Left colon (tissue), 2 donors: ENCODE results near the gene ZEB2. TPM values are rescaled to one million over a fixed set of nuclear protein-coding genes. Genes with fewer than 3 reads are reported as not detected.
A peak's percentile ranks its signal among the peaks of the same experiment; 100 is the strongest.

Source experiments
- ATAC-seq: fragments of 200-7000 bp; cut with Tn5 transposase; one replicate; pipeline ENCODE4 v1.9.1; 2020; ENCODE audit warnings: mild to moderate bottlenecking, moderate library complexity
- DNase-seq, 2 donors: peaks; one replicate each; pipeline ENCODE4 v3.0.0-alpha.2; 2020
- intact Hi-C, 2 donors: fragments of 100-400 bp; cut with DNase I in 1 of 2; cut with micrococcal nuclease in 1 of 2; formaldehyde crosslinking; loops; one replicate each; pipeline versions ENCODE4 v1.11.2 to v1.14.0; 2022; cut with DNase I, micrococcal nuclease
- total RNA-seq, 2 donors: library from RNA; stranded (reverse); fragmentation: NEBNext Ultra II Directional; extraction: Animal tissue kit (Norgen Biotek cat#: 25700); gene quantifications; one replicate each; pipeline ENCODE4 v1.2.1, GENCODE V29; 2021
- donor health status: DM: no; HTN: no; CAD: no.
- donor health status: DM: yes; HTN: yes; CAD: no.

ZEB2 gene
- total RNA-seq, 2 donors from 2014 or later = 15.4 to 41.1 TPM

DNA sequence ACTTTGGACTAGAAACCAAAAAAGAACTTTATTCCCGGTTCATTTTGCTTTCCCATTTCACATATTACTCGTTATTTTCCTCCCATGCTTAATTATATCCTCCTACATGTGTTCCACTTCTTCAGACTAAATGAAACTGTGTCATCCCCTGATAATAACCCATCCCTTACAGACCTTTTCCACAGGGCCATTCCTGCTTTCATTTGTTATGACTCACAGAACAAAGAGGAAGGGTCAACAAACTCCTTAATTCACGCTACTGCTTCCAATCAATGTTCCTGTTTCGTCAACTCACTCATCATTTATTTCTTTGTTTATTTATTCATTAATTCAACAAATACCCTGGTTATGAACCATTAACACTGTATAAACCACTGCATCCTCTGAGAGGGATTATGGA is 104.5 kb downstream of the ZEB2 start:
- DNase-seq (no peak), ATAC-seq (no peak)
- intact Hi-C loops = no loop called here

DNA sequence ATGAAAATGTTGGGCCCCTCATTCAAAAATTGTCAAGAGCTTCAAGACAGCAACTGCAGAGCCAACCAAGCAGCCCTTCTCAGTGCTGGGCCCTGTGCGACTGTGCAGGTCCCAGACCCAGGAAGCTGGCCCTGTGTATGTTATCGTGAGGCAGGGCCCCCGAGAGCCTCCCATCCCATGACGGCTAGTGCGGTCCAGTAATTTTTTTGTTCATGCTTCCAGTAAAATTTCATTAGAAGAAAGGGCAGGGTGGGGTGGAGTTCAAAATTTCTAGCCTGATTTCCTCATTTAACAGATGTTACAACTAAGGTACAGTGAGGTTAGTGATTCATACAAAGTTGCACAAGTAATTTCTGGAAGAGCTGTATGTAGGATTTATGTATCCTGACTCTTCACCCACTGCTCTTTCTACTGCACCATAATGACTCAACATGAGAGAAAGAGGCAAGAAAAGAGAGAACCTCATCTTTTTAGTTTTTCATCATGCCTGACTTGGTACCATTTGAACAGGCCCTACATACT is 105.5 kb downstream of the ZEB2 start:
- ATAC-seq (no peak), DNase-seq (no peak)
- intact Hi-C loops = no loop called here

DNA sequence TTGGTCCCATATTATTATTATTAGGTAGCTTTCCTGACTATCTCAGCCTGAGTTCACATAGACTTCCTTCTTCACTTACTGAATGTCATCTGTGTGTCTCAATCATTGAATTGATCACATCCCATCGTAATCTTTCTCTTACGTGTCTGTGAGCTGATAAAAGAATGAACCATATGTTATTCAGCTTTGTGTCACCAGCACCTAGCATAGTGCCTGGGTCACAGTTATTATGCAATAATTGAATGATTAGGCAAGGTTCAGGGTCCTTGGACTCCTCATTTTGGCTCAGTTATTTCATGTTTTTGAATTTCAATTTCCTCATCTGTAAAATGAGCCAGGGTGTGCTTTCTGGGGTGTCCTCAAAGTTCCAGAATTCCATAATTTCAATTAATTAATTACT is 107.2 kb downstream of the ZEB2 start:
- intact Hi-C loops = no loop called here
- DNase-seq (no peak), ATAC-seq (no peak)

DNA sequence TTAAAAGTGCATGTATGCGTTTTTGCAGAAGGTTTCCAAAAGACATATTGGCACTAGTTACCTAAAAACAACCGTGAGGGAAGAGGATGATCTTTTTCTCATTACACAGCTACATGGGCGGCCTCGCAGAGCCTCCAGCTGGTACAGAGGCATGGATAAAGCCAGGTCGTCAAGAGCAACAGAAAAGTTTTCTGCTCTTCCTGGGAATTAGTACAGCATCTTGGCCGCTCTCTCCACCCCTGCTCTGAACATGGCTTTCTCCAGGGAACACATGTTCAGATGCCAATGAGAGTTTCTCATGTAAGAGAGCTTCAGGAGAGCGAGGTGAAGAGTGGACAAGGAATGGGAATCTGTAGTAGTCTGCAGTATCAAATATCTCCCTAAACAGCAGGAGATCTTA is 108.4 kb downstream of the ZEB2 start:
- intact Hi-C loops = no loop called here
- ATAC-seq (no peak), DNase-seq (no peak)

- DNase-seq = no peak
- no peak for ATAC-seq
- intact Hi-C loops = no loop called here
These were observed 110.7 kb downstream of the ZEB2 start for GRCh38 chr2:144409241-144409640.

- DNase-seq (no peak), ATAC-seq (no peak)
- intact Hi-C loops = no loop called here
These were observed 112.7 kb downstream of the ZEB2 start for GRCh38 chr2:144407262-144407661.

- intact Hi-C loops = no loop called here
- ATAC-seq (no peak), DNase-seq (no peak)
These were observed 113.7 kb downstream of the ZEB2 start for GRCh38 chr2:144405982-144406788.

- intact Hi-C loops = no loop called here
- no peak for ATAC-seq
- DNase-seq = no peak
These were observed 114.6 kb downstream of the ZEB2 start for GRCh38 chr2:144405321-144405720.

DNA sequence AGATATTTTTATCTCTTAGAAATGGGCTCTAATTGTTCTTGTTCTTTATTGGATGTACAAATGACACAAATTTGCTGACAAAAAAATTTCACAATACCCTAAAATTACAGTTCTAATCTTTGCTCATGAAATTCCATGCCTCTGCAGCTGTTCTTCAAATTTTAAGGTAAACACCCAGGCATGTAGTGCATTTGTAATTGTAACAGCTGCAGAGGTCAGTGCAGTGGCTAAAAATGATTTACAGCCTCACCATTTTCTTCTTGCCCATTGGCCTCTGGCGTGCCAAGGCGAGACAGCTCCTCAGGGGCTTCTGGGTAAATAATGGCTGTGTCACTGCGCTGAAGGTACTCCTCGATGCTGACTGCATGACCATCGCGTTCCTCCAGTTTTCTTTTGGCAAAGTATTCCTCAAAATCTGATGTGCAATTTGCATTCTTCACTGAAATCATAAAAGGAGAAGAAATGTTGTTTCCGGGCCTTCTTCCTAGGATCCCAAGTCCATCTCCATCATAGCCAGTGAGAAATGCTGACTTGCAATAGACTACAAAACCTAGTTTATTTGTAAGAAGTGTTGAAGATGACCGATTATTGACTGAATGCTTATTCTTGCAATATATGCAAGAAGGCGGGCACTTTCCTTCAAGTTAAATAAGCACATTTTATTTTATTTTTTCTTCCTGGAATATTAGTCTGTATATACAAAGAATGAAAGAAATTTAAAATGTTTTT is 115.2 kb downstream of the ZEB2 start:
- DNase-seq (peak in 1 of 2 donors; percentile 22), ATAC-seq (no peak)
- intact Hi-C loops = no loop called here

DNA sequence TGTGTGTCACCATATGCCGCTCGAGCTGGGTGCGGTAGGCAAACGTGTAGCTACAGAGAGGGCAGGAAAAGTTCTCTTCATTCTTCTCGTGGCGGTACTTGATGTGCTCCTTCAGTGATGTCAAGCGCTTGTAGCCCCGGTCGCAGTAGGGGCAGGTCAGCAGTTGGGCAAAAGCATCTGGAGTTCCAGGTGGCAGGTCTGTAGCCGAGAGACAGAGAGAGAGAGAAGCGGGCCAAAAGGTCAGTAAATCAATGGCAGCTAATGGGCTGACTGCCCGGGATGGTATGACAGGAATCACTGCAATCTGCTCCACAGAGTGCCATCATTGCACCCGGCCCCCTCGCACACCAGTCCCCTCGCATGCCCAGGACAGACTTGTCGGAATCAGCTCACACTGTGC is 116.0 kb downstream of the ZEB2 start:
- DNase-seq (no peak), ATAC-seq (no peak)
- intact Hi-C loops = no loop called here

GRCh38 chr2:144402251-144402650 is 117.7 kb downstream of the ZEB2 start:
- DNase-seq (no peak), ATAC-seq (no peak)
- intact Hi-C loops = no loop called here

DNA sequence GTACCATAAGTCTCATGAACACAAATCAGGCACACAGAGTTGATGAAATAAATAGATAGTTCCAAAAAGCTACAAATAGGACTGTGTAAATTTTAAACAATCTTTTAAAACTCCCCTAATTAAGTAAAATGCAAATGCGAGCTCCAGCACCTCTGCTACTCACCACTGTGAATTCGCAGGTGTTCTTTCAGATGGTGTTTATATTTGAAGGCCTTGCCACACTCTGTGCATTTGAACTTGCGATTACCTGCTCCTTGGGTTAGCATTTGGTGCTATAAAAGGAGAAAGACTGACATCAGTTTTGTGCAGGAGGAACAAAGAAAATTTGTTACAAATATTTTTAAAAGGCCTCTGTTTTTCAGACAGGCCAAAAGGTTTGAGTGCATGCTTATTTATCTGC is 118.9 kb downstream of the ZEB2 start:
- ATAC-seq (no peak), DNase-seq (no peak)
- intact Hi-C loops = no loop called here

DNA sequence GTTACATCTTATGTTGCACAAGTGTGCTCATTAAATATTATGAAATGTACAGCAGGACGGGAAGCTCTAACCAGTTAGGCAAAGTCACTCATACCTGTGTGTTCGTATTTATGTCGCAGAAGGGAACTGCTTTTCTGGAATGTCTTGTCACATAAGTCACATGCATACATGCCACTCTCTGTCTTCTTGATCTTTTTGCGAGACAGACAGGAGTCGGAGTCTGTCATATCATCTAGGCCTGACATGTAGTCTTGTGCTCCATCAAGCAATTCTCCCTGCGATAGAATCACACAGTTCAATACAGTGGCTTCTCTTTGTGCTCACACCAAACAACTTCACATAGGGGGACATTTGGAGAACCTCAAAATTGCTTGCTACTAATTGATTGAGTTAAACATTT is 123.6 kb downstream of the ZEB2 start:
- DNase-seq = no peak
- intact Hi-C loops = no loop called here
- no peak for ATAC-seq

GRCh38 chr2:144390424-144391020 is 129.4 kb downstream of the ZEB2 start:
- no peak for ATAC-seq
- intact Hi-C loops = no loop called here
- DNase-seq = no peak

- DNase-seq (no peak), ATAC-seq (no peak)
- intact Hi-C loops = no loop called here
These were observed 130.0 kb downstream of the ZEB2 start for GRCh38 chr2:144389930-144390311.

DNA sequence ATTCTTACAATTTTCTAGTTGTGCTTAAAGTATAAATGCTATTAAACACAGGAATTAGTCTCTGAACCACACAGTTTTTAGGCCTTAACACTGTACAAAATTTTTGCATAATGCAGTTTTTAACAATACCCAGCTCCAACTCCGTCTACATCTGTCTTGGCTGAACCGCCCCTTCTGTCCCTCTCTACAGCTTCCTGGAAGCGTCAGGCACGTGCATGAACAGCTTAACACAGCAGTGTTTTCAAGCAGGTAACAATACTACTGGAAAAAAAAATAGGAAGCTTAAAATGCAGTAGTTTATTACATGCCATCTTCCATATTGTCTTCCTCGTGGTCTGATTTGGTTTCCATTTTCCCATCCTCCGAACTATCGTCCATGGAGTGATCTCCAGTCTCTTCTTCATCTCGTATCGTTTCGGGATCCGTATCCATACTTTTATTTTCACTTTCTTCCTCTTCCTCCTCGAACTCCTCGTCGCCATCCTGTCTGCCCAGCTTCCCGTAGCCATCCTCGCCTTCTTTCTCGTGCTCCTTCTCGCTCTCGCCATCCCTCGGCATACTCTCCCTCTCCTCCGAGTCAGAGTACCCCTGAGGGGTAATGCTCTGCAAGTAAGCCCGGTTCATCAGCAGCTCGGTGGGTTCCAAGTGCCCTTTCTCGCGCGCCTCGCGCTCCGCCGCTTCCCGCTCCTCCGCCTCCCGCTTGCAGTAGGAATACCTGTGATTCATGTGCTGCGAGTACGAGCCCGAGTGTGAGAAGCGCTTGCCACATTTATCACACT is 130.6 kb downstream of the ZEB2 start:
- ATAC-seq (peak; percentile 88), DNase-seq (peak in 1 of 2 donors; percentile 28)
- intact Hi-C loops = no loop called here

- ATAC-seq (no peak), DNase-seq (no peak)
- intact Hi-C loops = no loop called here
These were observed 134.5 kb downstream of the ZEB2 start for GRCh38 chr2:144385381-144385780.

GRCh38 chr2:144383571-144384100 is 136.3 kb downstream of the ZEB2 start:
- intact Hi-C loops = no loop called here
- ATAC-seq (no peak), DNase-seq (no peak)

DNA sequence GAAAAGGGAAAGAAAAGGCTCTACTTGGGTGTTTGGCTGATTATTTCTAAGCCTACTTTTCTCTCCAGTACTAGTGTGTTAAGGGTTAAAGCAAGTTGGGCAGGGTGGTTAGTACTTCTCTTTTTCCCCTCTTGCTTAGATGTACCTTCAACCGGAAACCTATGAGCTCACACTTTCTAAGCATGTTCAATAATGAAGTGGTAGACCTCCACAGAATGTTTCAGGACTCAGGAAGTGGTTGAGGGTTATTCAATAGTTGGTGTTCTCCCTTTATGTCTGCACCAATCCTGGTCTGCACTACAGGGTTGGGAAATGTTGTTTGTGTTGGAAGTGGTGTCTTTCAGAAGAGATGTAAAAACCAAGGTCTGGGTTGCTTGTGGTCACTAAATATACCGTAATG is 137.1 kb downstream of the ZEB2 start:
- intact Hi-C loops = no loop called here
- ATAC-seq (peak; percentile 28), DNase-seq (no peak)
